GM21786 (cell line): ENCODE data around the gene FGF3.
"Not testable (repeated sequence)": the region's sequence is repeated elsewhere in the genome, so short reads cannot be mapped to it uniquely, and the experiment has no call there.

ENCODE experiments used
- ATAC-seq: cut with Tn5 transposase; IDR thresholded peaks from one replicate; pipeline ENCODE4 v1.9.1; 2021; ENCODE audit not compliant: unreplicated experiment

Gene FGF3

DNA sequence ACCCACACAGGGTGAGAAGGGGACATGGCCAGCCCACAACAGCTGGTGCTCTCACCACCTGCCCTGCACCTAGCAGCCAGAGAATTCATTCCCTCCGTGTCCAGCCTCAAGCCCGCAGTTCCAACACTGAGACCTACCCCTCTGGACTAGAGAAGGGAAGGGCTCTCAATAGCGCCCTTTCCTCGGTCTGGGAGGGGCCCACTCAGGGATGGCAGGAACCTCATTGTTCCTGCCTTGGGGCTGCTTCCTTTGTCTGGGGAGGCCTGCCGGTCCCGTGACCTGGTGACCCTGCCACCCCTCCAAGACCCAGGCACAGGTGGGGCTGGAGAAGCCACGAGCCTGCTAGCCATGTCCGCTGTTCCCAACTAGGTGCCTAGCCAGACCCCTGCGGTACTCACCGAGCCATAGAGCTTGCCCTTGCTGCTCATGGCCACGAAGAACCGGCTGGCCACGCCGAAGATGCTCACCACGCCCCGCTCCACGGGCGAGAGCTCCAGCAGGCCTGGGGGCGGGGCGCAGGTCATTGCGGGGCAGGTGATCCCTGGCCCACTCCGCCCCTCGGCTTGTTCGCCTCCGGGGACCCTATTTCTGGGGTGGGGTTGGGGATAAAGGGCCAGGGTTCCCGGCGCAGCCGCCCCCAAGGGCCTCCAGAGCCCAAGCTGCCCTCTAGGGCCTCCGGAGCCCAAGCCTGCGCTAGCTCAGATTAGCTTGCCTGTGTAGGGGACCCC is 45.4 kb downstream of the FGF3 start:
- ATAC-seq, result no peak

DNA sequence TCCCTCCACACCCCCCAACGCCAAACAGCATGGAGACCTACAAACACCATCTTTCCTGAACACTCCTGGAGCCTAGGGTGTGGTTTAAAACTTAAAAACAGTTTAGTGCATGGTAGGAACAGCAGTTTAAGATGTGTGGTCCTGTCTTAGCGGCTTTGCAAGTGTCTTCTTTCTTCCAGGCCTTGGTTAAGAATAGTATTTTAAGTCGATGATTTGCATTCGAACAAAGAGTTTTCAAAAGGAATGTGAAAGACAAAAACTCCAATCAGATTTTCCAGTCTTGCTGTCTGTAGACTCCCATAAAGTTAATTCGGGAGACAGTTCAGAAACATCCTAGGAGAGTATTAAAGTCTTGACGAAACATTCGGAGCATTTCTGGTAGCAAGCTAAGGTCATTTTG is 47.8 kb downstream of the FGF3 start:
- no peak for ATAC-seq

GRCh38 chr11:69770540-69770939 is 48.7 kb downstream of the FGF3 start:
- ATAC-seq, result no peak

DNA sequence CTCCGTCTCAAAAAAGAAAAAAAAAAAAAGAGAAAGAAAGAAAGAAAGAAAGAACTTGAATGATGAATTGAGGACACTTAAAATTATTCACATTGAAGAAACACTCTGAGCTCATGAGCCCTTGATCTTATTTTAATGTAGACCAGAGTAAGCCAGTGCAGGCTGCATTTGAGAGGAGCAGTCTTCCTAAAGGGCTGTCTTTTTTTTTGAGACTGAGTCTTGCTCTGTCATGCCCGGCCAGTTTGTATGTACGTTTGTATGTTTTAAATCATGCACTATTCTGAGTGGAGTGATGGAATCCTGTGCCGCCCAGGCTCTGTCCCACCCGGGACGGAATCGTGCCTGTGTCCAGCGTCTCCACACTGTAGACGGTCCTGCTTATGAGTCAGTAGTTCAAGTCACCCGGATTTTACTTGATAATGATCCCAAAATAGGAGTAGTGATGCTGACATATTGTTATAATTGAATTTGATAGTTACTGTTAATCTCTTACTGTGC is 53.7 kb downstream of the FGF3 start:
- ATAC-seq, result no peak

DNA sequence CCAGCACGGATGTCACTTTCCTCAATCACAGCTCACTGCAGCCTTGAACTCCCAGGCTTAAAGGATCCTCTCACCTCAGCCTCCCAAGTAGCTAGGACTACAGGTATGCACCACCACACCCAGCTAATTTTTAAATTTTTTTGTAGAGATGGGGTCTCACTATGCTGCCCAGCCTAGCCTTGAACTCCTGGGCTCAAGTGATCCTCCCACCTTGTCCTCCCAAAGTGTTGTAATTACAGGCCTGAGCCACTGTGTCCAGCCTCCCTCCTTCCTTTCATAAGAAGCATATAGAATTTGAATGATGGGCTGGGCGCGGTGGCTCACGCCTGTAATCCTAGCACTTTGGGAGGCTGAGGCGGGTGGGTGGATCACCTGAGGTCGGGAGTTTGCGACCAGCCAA is 54.3 kb downstream of the FGF3 start:
- ATAC-seq, result not testable (repeated sequence)

GRCh38 chr11:69760319-69760718 is 58.9 kb downstream of the FGF3 start:
- no peak for ATAC-seq
